ENCODE data around the gene PLEKHG4B. TPM values are rescaled to one million over a fixed set of nuclear protein-coding genes. Genes with fewer than 3 reads are reported as not detected.
"Not testable (repeated sequence)": the region's sequence is repeated elsewhere in the genome, so short reads cannot be mapped to it uniquely, and the experiment has no call there.

PLEKHG4B gene
- total RNA-seq, 1 donor from 2014 or later: 0.03 TPM

DNA sequence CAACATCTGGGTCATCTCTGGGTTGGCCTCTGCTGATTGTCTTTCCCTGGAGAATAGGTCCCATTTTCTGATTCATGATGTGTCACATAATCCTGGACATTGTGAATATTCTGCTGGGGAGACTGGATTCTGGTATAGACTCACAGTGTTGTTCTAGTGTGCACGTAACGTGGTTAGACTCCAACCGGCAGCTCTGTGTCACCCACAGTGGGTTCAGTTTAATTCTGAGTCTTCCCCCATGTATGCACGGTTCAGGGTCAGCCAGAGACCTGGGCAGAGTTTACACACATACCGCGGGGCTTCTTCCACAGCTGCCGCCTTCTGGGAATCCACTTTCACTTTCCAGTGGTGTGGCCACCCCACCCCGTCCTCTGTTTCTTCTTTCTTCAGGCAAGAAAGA lies 61.3 kb downstream of the PLEKHG4B start:
- intact Hi-C loops (cut with DNase I): no loop called here
- no peak for DNase-seq (ENCODE audit: low spot score)

GRCh38 chr5:154236-154635 lies 62.3 kb downstream of the PLEKHG4B start:
- intact Hi-C loops (cut with DNase I): no loop called here
- no peak for DNase-seq (ENCODE audit: low spot score)

DNA sequence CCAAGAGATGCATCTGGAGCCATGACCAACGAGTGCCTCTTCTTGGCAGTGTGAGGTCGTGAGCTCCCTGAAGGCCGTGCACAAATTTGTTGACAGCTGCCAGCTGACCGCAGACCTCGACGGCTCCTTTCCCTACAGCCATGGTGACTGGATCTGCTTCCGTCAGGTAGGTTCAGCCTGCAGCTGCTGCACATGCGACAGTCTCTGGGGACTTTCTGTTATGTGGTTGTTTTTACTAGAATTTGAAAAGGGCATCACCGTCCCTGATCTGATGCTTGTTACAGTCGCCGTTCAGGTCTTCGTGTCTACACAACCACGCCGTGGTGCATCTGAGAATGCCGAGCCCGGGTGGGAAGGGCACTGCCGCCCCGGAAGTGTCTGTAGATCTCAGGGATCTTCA lies 62.9 kb downstream of the PLEKHG4B start:
- intact Hi-C loops (cut with DNase I): no loop called here
- no peak for DNase-seq (ENCODE audit: low spot score)

DNA sequence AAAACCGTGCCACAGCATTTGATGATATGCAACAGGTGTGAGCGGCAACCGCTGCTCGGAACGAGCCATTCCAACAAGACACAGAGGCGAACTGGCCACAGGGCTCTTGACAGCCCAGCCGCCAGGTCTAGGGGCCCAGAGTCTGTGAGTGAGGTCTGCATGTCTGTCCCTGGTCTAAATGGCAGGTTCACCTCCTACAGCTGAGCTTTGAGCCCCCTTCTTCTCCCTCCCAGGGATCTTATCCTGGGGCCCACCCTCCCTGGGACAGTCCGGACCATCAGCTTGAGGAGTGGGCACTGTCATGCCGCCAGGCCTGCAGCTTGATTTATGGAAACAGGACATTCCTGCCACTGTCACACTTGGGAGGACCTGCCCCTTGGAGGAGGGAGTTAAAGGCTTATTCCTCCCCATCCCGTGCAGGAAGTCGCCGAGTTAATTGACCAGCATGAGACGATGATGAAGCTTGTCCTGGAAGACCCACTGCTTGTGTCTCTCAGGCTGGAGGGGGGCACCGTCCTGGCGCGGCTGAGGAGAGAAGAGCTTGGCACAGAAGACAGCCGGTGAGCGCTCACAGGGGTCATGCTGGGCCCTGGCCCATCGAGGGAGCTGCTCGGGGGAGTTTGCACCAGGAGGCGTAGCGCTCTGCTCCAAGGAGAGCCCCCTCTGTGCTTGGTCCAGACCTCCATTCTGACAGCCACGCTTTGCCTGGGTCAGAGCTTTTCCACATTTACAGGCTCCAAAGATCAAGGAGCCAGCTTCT lies 63.9 kb downstream of the PLEKHG4B start:
- DNase-seq (ENCODE audit: low spot score): no peak
- intact Hi-C loops (cut with DNase I): no loop called here

GRCh38 chr5:156411-157072 lies 64.6 kb downstream of the PLEKHG4B start:
- intact Hi-C loops (cut with DNase I): no loop called here
- no peak for DNase-seq (ENCODE audit: low spot score)

DNA sequence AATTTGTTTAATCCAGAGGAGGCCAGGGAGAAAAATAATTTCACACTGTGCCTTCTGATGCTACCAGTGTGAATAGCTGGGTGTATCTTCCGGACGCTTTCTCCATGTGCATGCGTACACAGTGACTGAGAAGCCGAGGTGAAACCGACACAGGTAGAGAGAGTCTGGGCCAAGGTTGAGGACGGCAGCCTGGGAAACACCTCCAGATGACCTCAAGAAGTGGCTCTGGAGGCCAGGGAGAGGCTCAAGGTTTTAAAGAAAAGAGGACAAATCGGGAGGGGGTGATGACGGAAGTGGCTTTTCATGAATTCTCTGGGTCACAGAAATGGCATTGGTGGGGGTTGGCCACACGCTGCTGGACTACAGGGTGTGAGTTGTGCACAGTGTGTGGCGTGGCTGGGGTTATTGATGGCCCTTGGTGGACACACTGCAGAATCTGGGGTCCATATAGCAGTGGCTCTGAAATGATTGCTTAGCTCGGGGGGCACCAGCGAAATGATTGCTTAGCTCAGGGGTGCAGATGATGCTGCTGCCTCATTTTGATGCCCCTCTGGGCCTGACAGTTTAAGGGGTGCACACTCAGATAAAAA lies 65.3 kb downstream of the PLEKHG4B start:
- peak; percentile 27 for DNase-seq (ENCODE audit: low spot score)

DNA sequence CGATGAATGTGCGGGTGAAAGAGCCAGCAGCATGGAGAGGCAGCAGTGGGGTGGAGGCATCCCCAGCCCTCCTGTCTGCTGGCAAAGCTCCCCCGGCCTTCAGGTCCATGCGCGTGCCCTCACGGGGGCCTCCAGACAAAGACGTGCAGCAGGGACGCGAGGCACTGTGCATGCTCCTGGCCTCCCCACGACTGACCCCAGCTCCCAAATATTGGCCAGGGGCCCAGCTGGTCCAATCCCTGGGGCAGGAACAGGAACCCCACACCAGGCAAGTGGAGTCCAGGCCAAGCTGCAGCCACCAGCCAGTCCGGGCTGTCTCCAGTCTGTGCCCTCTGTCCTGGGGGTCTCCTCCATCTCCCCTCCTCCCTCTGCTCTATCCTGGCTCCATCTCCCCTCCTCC lies 65.8 kb downstream of the PLEKHG4B start:
- peak; percentile 27 for DNase-seq (ENCODE audit: low spot score)
- intact Hi-C loops (cut with DNase I): no loop called here

More for the DNA sequence above, 65.3 kb downstream of the PLEKHG4B start:
- intact Hi-C loops (cut with DNase I): no loop called here

GRCh38 chr5:158807-159447 lies 67.0 kb downstream of the PLEKHG4B start:
- intact Hi-C loops (cut with DNase I): no loop called here
- peak; percentile 36 for DNase-seq (ENCODE audit: low spot score)

- DNase-seq (ENCODE audit: low spot score): peak; percentile 22
- intact Hi-C loops (cut with DNase I): no loop called here
These were observed 67.6 kb downstream of the PLEKHG4B start for GRCh38 chr5:159448-160172.

- DNase-seq (ENCODE audit: low spot score): peak; percentile 33
- intact Hi-C loops (cut with DNase I): no loop called here
These were observed 68.2 kb downstream of the PLEKHG4B start for GRCh38 chr5:160173-160510.

DNA sequence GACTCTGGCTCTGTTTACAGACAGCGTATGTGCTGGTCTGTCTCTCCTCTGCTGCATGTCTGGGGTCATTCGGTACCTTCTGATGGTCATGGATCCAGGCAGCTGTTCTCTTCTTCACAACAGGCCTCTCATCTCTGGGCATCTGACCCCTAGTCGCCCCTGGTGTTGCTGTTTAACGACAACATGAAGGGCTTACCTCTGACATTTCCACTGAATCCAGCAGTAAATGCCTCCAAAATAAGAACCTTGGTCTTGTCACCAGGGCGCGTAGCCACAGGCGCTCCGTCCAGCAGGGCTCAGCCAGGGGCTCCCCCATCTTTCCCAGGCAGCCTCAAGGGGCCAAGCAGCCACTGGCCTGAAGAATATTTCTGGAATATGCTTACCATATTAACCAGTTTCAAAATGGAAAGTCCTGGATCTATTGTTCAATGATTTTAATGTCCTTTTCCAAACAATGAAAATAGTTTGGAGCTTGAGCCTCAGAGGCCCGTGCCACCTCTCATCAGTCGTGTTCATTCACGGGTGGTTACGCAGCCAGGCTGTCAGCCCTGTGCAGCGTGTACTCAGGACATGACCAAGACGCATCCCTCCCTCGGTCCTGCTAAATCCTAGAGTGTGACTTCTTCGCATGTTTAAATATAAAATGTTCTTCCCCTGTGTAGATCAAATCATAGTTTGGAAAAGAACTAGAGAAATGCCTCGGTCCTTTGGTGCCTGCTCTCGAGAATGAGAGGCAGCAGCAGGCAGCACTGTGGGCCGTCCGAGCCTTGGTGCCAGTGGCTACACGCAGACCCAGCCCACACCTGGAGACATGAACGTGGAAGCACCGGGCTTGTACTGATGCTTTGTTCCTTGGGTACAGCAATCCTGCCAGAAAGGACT lies 69.2 kb downstream of the PLEKHG4B start:
- intact Hi-C loops (cut with DNase I): no loop called here
- peak; percentile 49 for DNase-seq (ENCODE audit: low spot score)

DNA sequence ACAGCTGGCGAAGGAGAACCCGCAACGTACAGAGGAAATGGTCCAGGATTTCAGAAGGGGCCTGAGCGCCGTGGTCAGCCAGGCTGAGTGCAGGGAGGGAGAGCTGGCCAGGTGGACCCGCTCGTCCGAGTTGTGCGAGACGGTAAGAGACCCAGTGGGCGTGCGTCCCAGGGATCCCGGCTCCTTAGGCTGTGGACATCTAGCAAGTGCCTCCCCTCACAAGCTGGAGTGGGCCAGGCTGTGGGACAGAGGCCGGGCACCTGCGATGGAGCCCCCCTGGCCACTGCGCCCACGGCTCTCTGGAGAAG lies 69.8 kb downstream of the PLEKHG4B start:
- intact Hi-C loops (cut with DNase I): no loop called here
- peak; percentile 71 for DNase-seq (ENCODE audit: low spot score)

GRCh38 chr5:162190-162564 lies 70.2 kb downstream of the PLEKHG4B start:
- DNase-seq (ENCODE audit: low spot score): peak; percentile 70
- intact Hi-C loops (cut with DNase I): no loop called here

DNA sequence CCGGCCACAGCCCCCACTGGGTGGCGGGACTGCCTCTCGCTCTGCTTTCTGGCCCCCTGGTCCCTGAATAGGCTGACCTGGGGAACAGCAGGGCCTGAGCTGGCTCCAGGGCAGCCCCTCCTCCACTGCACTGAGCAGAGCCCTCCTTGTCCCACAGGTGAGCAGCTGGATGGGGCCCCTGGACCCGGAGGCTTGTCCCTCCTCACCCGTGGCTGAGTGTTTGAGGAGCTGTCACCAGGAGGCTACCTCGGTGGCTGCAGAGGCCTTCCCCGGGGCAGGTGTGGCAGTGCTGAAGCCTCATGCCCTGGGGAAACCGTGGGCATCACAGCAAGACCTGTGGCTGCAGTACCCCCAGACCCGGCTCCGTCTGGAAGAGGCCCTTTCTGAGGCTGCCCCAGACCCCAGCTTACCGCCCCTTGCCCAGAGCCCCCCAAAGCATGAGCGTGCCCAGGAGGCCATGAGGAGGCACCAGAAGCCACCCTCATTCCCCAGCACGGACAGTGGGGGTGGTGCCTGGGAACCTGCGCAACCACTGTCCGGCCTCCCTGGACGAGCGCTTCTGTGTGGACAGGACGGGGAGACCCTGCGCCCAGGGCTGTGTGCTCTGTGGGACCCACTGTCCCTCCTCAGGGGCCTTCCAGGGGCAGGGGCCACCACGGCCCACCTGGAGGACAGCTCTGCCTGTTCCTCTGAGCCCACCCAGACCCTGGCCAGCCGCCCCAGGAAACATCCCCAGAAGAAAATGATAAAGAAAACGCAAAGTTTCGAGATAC lies 70.8 kb downstream of the PLEKHG4B start:
- intact Hi-C loops (cut with DNase I): no loop called here
- DNase-seq (ENCODE audit: low spot score): peak; percentile 66

- intact Hi-C loops (cut with DNase I): no loop called here
- no peak for DNase-seq (ENCODE audit: low spot score)
These were observed 71.3 kb downstream of the PLEKHG4B start for GRCh38 chr5:163338-163620.

DNA sequence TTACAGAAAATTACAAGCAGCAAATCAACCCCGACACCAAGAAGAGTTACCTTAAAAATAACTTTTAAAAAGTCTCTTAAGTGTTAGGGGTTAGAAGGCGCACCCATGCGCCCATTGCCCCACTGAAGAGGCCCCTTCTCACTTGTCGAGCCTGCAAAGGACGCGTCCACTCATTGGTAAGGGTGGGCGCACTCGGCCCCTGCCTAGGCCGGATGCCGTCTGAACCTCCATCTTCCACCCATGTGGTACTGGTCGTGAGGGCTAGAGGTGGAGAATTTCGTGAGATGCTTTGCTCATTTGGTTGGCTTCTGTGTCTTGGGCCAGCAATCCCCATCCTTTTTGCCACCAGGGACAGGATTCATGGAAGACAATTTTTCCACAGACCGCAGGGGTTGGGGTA lies 71.9 kb downstream of the PLEKHG4B start:
- intact Hi-C loops (cut with DNase I): no loop called here
- DNase-seq (ENCODE audit: low spot score): peak; percentile 29

DNA sequence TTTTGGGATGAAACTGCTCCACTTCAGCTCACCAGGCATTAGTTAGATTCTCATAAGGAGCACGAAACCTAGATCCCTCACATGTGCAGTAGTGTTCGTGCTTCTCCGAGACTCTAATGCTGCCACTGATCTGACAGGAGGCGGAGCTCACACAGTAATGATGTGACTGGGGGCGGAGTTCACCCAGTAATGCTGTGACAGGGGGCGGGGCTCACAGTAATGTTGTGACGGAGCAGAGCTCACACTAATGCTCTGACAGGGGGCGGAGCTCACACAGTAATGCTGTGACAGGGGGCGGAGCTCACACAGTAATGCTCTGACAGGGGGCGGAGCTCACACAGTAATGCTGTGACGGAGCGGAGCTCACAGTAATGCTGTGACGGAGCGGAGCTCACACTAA lies 72.3 kb downstream of the PLEKHG4B start:
- intact Hi-C loops (cut with DNase I): no loop called here
- peak; percentile 17 for DNase-seq (ENCODE audit: low spot score)

GRCh38 chr5:164783-165182 lies 72.8 kb downstream of the PLEKHG4B start:
- intact Hi-C loops (cut with DNase I); DNase-seq (ENCODE audit: low spot score): not testable (repeated sequence)
